Pancreas (tissue), 10 donors: ENCODE results near the gene ZNF823. TPM values are rescaled to one million over a fixed set of nuclear protein-coding genes. Genes with fewer than 3 reads are reported as not detected.
"Not testable (repeated sequence)": the region's sequence is repeated elsewhere in the genome, so short reads cannot be mapped to it uniquely, and the experiment has no call there.

Experiments used
- ATAC-seq, 4 donors: fragments of 200-7000 bp; cut with Tn5 transposase; one replicate each; pipeline versions ENCODE4 v1.8.0 to v1.9.1; 2020; ENCODE audit warnings: mild to moderate bottlenecking in 4 of 4, moderate library complexity in 4 of 4
- DNase-seq, 6 donors: peaks; one replicate each; pipeline ENCODE4 v3.0.0-alpha.2; 2020
- FAIRE-seq: peaks from 2 replicates; lab custom pipeline; 2012; peaks lifted over from hg19 to GRCh38; lab: Jason Lieb, UNC
- H3K27ac ChIP-seq, 4 donors: fragments of 200-600 bp; sonication (generic); 1 replicate in 3 of 4; 2 replicates in 1 of 4; pipeline versions ENCODE4 v1.5.0 to v1.8.0; 2020
- H3K27me3 ChIP-seq, 4 donors: fragments of 200-600 bp; one replicate each; pipeline ENCODE4 v1.8.0; 2021
- H3K36me3 ChIP-seq, 3 donors: fragments of 200-600 bp; sonication (generic) in 1 of 3; one replicate each; pipeline versions ENCODE4 v1.5.0 to v1.8.0; 2020 to 2021
- H3K4me1 ChIP-seq, 3 donors: fragments of 200-600 bp; one replicate each; pipeline ENCODE4 v1.8.0; 2021
- H3K4me3 ChIP-seq, 4 donors: fragments of 200-600 bp; sonication (generic) in 2 of 4; one replicate each; pipeline versions ENCODE4 v1.5.0 to v1.8.0; 2020 to 2021
- H3K9me3 ChIP-seq, 4 donors: fragments of 200-600 bp; one replicate each; pipeline ENCODE4 v1.8.0; 2021
- CTCF ChIP-seq, 4 donors: fragments of 200-600 bp; sonication (generic) in 3 of 4; IDR thresholded peaks; one replicate each; pipeline versions ENCODE4 v1.5.0 to v1.8.0; 2021; ENCODE audit warnings: antibody characterized with exemption in 4 of 4
- WGBS, 2 donors: extraction: QIAGEN DNeasy Blood & Tissue Kit; methylation state at CpG; one replicate each; pipeline ENCODE4 v1.1.7; 2013; 5-methylcytosine and 5-hydroxymethylcytosine counted together
- intact Hi-C, 3 donors: fragments of 100-400 bp; cut with DNase I; formaldehyde crosslinking; loops; one replicate each; pipeline versions ENCODE4 v1.11.1 to v1.14.2; 2022
- polyA plus RNA-seq, 2 donors: library from polyadenylated mRNA; stranded (reverse); fragments of 200-250 nt; gene quantifications; one replicate each; pipeline ENCODE4 v1.2.3, GENCODE V29; 2013
- total RNA-seq, 6 donors: library from RNA; stranded (reverse); fragmentation: NEBNext Ultra II Directional in 4 of 6; extraction: Animal tissue kit (Norgen Biotek cat#: 25700) in 4 of 6; gene quantifications; one replicate each; pipeline versions ENCODE4 v1.2.1 to v1.2.4, GENCODE V29; 2021 to 2023
- donor health status: healthy with polysubstance abuse.
- donor health status: DM: no; HTN: no; CAD: no; lungs with moderate emphysema.
- donor health status: DM: no; HTN: no; CAD: no.
- donor health status: control.
- donor health status: control.
- donor health status: Bipolar disorder and iron deficiency.
- donor health status: DM: yes; HTN: yes; CAD: no.
- donor health status: DM: no; HTN: no; CAD: no.
- donor health status: DM: no; HTN: no; CAD: no.
- donor health status: DM: yes; HTN: yes; CAD: no.

ZNF823 gene
- total and polyA plus RNA-seq, 8 donors: 2.5 to 4.7 (median 3.3) TPM

- Histone ChIP-seq H3K9me3 (peaks cover 0 to 4% (median 0%) of the 10 kb centered on the region in 4 donors), H3K27ac (no peak overlapping the region), H3K27me3 (no peaks in the 10 kb centered on the region), H3K4me1 (no peaks in the 10 kb centered on the region), H3K4me3 (no peak overlapping the region), H3K36me3 (no peaks in the 10 kb centered on the region)
- no peak for FAIRE-seq
- intact Hi-C loops: no loop called here
- no peak for DNase-seq
- 83 to 86% methylated on average over 4 of the region's 4 CpGs for WGBS, 2 donors
- ATAC-seq: no peak
- no peak for TF ChIP-seq CTCF (IDR thresholded peaks at IDR 0.05)
Observed at GRCh38 chr19:11685676-11686650, 52.8 kb downstream of the ZNF823 start.

- H3K36me3 ChIP-seq: no peaks in the 10 kb centered on the region
- H3K9me3 ChIP-seq: peaks cover 0 to 4% (median 0%) of the 10 kb centered on the region in 4 donors
- TF ChIP-seq CTCF (IDR thresholded peaks at IDR 0.05): no peak
- FAIRE-seq: no peak
- H3K4me3 ChIP-seq: no peak overlapping the region
- no peaks in the 10 kb centered on the region for H3K27me3 ChIP-seq
- WGBS, 2 donors: 85 to 92% methylated on average over 3 of the region's 3 CpGs
- H3K4me1 ChIP-seq: no peaks in the 10 kb centered on the region
- intact Hi-C loops: no loop called here
- ATAC-seq: no peak
- no peak overlapping the region for H3K27ac ChIP-seq
- DNase-seq: no peak
Observed at GRCh38 chr19:11684987-11685675, 53.6 kb downstream of the ZNF823 start.

GRCh38 chr19:11680689-11681302, 58.0 kb downstream of the ZNF823 start:
- no peak for FAIRE-seq
- intact Hi-C loops: no loop called here
- 91 to 100% methylated on average over 2 of the region's 2 CpGs for WGBS, 2 donors
- TF ChIP-seq CTCF (IDR thresholded peaks at IDR 0.05): no peak
- DNase-seq: no peak
- no peaks in the 10 kb centered on the region for H3K36me3 ChIP-seq
- no peaks in the 10 kb centered on the region for H3K9me3 ChIP-seq
- no peaks in the 10 kb centered on the region for H3K4me1 ChIP-seq
- H3K27me3 ChIP-seq: no peaks in the 10 kb centered on the region
- H3K27ac ChIP-seq: no peak overlapping the region
- no peak for ATAC-seq
- no peak overlapping the region for H3K4me3 ChIP-seq

- FAIRE-seq (no peak), ATAC-seq (no peak), DNase-seq (no peak)
- WGBS, 2 donors: 92 to 93% methylated on average over 1 of the region's 1 CpG
- TF ChIP-seq CTCF (IDR thresholded peaks at IDR 0.05): no peak
- intact Hi-C loops: no loop called here
- Histone ChIP-seq H3K36me3 (no peaks in the 10 kb centered on the region), H3K27me3 (no peaks in the 10 kb centered on the region), H3K9me3 (no peaks in the 10 kb centered on the region), H3K27ac (no peak overlapping the region), H3K4me3 (no peak overlapping the region), H3K4me1 (no peaks in the 10 kb centered on the region)
Observed at GRCh38 chr19:11678504-11678903, 60.2 kb downstream of the ZNF823 start.

- peak in 1 of 6 donors; percentile 48 for DNase-seq
- H3K9me3 ChIP-seq, H3K27me3 ChIP-seq, H3K4me1 ChIP-seq, FAIRE-seq, H3K36me3 ChIP-seq, H3K27ac ChIP-seq, ATAC-seq, H3K4me3 ChIP-seq, intact Hi-C loops: not testable (repeated sequence)
- 93 to 98% methylated on average over 38 to 41 of the region's 47 CpGs for WGBS, 2 donors
Observed at GRCh38 chr19:11676661-11677600, 61.8 kb downstream of the ZNF823 start.
